GM10847 (cell line): ENCODE data around the gene MPPED1.

Experiments
- POLR2A ChIP-seq: IDR thresholded peaks from 2 replicates; pipeline ENCODE4 v1.6.1; 2011; ENCODE audit not compliant: insufficient read length; ENCODE audit errors: extremely low read depth

MPPED1 gene

DNA sequence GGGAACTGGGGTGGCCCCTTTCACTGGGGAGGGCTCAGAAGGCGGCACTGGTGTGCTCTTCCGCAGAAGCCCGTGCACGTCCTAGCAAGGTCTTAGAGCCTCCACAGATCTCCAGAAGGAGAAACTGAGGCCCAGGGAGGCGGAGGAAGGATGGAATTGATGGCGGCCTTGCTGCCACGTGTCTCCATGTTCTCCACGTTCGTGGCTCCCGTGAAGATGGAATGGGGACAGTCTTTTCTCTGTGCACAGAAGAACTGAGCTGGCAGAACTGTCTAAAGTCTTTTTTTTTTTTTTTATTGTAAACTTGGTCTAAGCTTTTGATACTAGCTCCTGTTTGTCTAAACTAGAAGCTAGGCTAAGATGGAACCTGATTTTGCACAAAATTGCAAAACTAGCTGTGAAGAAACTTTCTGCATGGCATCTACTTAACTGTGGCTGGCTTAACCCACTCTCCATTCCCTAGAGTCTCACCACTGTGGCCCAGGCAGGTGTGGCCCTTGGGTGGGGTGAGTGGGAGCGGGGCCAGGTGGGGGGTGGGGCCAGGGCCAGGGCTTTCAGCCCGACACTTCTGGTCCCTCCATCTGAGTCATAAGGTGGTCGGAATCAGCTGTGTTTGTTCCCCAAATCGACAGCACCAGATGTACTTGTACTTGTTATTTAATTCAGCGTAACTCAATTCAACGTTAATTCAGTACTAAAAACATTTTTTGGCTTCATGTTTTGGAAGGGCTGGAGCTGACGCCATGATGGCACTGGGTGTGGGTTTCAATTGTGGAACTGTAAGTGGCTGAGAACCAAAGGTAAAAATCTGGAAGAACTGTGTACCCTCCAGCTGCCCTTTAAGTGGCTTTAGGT is 120.7 kb downstream of the MPPED1 start:
- no peak for TF ChIP-seq POLR2A

DNA sequence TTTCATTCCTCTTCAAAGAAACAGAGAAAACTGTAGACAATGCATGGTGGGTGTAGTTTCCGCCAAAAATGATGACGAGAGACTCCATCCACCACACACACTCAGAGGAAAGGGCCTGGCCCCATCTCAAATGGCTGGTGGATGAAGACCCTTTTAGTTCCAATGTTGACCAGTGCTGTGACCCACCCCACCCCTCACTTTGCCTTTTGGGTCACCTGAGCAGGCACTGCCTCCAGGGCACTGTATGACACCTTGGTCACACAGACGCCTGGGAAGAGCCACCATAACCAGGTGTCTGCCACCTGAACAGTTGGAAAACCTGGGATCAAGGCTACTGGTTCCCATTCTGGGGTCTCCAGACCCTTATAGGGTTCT is 121.3 kb downstream of the MPPED1 start:
- no peak for TF ChIP-seq POLR2A

DNA sequence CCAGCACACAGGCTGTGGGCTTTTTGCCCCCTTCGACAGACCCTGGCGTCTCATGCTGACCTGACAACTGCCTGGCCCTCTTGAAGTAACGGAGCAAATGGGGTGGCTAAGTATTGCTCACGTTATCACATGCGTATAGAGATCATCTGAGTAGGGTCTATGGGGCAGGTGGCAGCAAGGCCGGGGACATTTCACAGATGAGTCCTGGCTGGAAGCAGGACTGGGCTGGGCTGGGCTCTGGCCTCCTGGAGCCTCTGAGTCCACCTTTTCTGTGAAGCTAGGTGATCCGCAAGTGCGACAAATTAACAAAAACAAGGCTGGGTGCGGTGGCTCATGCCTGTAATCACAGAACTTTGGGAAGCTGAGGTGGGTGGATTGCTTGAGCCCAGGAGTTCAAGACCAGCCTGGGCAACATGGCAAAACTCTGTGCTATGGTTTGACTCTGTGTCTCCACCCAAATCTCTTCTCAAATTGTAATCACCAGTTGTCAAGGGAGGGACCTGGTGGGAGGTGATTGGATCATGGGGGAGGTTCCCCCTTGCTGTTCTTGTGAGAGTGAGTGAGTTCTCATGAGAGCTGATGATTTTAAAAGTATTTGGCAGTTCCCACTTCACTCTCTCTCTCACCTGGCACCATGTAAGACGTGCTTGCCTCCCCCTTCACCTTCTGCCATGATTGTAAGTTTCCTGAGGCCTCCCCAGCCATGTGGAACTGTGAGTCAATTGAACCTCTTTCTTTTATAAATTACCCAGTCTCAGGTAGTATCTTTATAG is 122.0 kb downstream of the MPPED1 start:
- no peak for TF ChIP-seq POLR2A

GRCh38 chr22:43534916-43535315 is 123.1 kb downstream of the MPPED1 start:
- no peak for TF ChIP-seq POLR2A

GRCh38 chr22:43535336-43535735 is 123.5 kb downstream of the MPPED1 start:
- no peak for TF ChIP-seq POLR2A

DNA sequence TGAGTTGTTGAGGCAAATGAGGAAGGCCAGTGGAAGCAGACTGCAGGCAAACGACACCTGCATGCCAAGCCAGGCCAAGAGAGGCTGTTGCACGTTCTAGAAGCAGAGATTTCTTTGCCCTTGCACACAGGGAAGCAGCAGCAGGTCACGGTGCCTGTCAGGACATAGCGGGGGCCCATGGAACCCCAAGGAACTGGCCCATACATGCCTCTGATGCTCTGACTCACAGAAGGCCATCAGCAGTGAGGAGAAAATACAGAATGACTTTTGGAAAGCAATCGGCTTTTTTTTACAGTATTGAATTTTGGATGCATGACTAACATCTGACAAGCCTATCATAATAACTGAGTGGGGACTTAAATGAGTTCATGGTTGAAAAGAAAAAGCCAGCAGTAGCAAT is 123.9 kb downstream of the MPPED1 start:
- TF ChIP-seq POLR2A = no peak

GRCh38 chr22:43537019-43537585 is 125.3 kb downstream of the MPPED1 start:
- no peak for TF ChIP-seq POLR2A

GRCh38 chr22:43539572-43540528 is 128.0 kb downstream of the MPPED1 start:
- no peak for TF ChIP-seq POLR2A

DNA sequence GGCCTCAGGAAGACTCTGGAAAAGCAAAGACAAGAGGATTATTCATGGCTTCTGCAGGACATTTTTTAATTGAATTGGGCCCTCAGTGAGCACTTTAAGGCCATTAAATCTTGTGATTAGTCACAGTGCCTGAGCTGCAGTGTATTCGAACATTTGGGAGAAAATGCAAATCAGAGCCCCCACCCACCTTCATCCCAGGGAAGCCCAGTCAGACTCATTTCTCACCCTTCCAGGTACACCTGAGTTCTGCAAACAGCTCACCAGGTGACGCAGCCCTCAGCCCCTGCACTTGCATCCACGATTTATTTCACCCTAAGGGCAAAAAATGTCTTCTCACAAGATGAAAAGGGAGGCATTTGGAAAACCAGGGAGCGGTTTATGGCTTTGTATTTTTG is 128.7 kb downstream of the MPPED1 start:
- no peak for TF ChIP-seq POLR2A

GRCh38 chr22:43541022-43541421 is 129.2 kb downstream of the MPPED1 start:
- TF ChIP-seq POLR2A = no peak

- TF ChIP-seq POLR2A = no peak
Measured at GRCh38 chr22:43541462-43542407, 129.9 kb downstream of the MPPED1 start.

DNA sequence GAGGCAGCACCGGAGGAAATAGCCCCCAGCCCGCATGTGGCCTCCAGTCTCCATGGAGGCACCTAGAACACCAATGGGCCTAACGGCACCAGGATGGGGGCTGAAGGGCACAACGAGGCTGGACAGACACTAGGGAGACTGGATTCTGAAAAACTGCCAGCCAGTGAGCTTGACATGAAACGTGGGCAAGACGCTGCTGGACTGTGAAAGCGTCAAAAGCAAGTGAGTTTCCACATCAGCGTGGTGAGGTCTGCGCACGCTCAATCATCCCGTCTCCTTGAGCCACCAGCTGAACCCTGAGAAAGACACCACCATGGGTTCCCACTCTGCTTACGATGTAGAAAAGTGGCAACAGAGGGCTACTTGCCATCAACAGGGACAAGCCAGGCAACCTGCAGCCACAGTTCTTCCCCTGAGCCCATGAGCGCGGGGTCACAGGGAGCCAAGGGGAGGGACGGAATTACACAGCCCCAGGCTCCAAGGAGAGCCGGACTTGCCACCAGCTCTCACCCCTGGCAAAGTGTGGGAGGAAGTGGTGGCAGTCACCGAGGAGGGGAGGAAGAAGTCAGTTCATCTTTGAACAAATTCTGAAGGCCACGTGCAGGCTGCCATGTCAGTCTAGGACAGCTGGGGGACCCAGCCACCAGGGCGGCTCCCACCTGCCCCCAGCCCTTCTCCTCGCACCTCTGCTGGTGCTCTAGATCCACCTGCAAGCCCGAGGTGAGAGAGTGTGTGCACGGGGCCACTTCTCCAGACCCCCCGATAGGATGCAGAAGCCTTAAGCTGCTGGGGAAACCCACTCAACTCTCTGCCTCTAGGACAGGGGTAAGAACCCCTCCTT is 131.1 kb downstream of the MPPED1 start:
- TF ChIP-seq POLR2A = no peak
